GM18868 (cell line): ENCODE measurements around the gene SYNDIG1L.

ENCODE experiments used
- ATAC-seq: cut with Tn5 transposase; IDR thresholded peaks from one replicate; pipeline ENCODE4 v1.9.1; 2021; ENCODE audit warnings: mild to moderate bottlenecking, moderate library complexity; ENCODE audit not compliant: unreplicated experiment

Gene SYNDIG1L

GRCh38 chr14:74429991-74430390, 4.0 kb upstream of the SYNDIG1L start:
- no peak for ATAC-seq

GRCh38 chr14:74429221-74429691, 3.2 kb upstream of the SYNDIG1L start:
- no peak for ATAC-seq

GRCh38 chr14:74427651-74428050, 1.6 kb upstream of the SYNDIG1L start:
- ATAC-seq: no peak

- ATAC-seq: no peak
Measured at GRCh38 chr14:74425525-74426201, 347 bp downstream of the SYNDIG1L start.

- no peak for ATAC-seq
Measured at GRCh38 chr14:74424606-74425005, 1.4 kb downstream of the SYNDIG1L start.

GRCh38 chr14:74423246-74423645, 2.8 kb downstream of the SYNDIG1L start:
- ATAC-seq: no peak

- ATAC-seq: no peak
Measured at GRCh38 chr14:74421981-74422380, 4.0 kb downstream of the SYNDIG1L start.

- ATAC-seq: no peak
Measured at GRCh38 chr14:74419086-74419485, 6.9 kb downstream of the SYNDIG1L start.

GRCh38 chr14:74418031-74418430, 8.0 kb downstream of the SYNDIG1L start:
- ATAC-seq: no peak

GRCh38 chr14:74417611-74418010, 8.4 kb downstream of the SYNDIG1L start:
- ATAC-seq: no peak

- ATAC-seq: no peak
Measured at GRCh38 chr14:74417201-74417600, 8.8 kb downstream of the SYNDIG1L start.

- ATAC-seq: no peak
Measured at GRCh38 chr14:74415115-74415437, 10.9 kb downstream of the SYNDIG1L start.

GRCh38 chr14:74414403-74415114, 11.5 kb downstream of the SYNDIG1L start:
- no peak for ATAC-seq

GRCh38 chr14:74413627-74414026, 12.4 kb downstream of the SYNDIG1L start:
- no peak for ATAC-seq

- no peak for ATAC-seq
Measured at GRCh38 chr14:74412753-74413152, 13.3 kb downstream of the SYNDIG1L start.

GRCh38 chr14:74411671-74412070, 14.3 kb downstream of the SYNDIG1L start:
- ATAC-seq: no peak

GRCh38 chr14:74409441-74409840, 16.6 kb downstream of the SYNDIG1L start:
- ATAC-seq: no peak

- ATAC-seq: no peak
Measured at GRCh38 chr14:74408870-74409269, 17.1 kb downstream of the SYNDIG1L start.

GRCh38 chr14:74407801-74408154, 18.2 kb downstream of the SYNDIG1L start:
- ATAC-seq: no peak

GRCh38 chr14:74407021-74407800, 18.8 kb downstream of the SYNDIG1L start:
- ATAC-seq: no peak

- ATAC-seq: no peak
Measured at GRCh38 chr14:74405663-74406062, 20.3 kb downstream of the SYNDIG1L start.

- ATAC-seq: no peak
Measured at GRCh38 chr14:74404435-74404834, 21.6 kb downstream of the SYNDIG1L start.
